PFSK-1 (cell line): Measurements from ENCODE around the gene TNNT1.

Source experiments
- FOXP2 ChIP-seq: optimal IDR thresholded peaks from 2 replicates; pipeline ENCODE3; 2011; ENCODE audit warnings: borderline replicate concordance, control low read depth, inconsistent platforms; ENCODE audit not compliant: insufficient read depth; ENCODE audit errors: extremely low read length, extremely low read depth
- POLR2AphosphoS5 ChIP-seq: IDR thresholded peaks from 2 replicates; pipeline ENCODE4 v1.6.1; 2012; ENCODE audit warnings: low read depth, mild to moderate bottlenecking, control low read depth, low read length, moderate library complexity
- SIN3A ChIP-seq: IDR thresholded peaks from 2 replicates; pipeline ENCODE4 v1.6.1; 2012; ENCODE audit warnings: mild to moderate bottlenecking, low read length, moderate library complexity, borderline replicate concordance; ENCODE audit not compliant: insufficient read depth
- TAF1 ChIP-seq: IDR thresholded peaks from 2 replicates; pipeline ENCODE4 v1.6.1; 2012; ENCODE audit warnings: low read length, control low read depth, borderline replicate concordance; ENCODE audit not compliant: insufficient read depth
- TF ChIP-seq, protein P1 (sequence below), 2 experiments: IDR thresholded peaks; 2 replicates each; pipeline versions ENCODE4 v1.6.1 to v1.8.0; 2011 to 2012; ENCODE audit warnings: low read depth in 2 of 2, low read length in 2 of 2, control low read depth in 1 of 2, inconsistent platforms in 1 of 2, mild to moderate bottlenecking in 1 of 2, moderate library complexity in 1 of 2; ENCODE audit not compliant: insufficient read depth in 1 of 2

TNNT1 gene

DNA sequence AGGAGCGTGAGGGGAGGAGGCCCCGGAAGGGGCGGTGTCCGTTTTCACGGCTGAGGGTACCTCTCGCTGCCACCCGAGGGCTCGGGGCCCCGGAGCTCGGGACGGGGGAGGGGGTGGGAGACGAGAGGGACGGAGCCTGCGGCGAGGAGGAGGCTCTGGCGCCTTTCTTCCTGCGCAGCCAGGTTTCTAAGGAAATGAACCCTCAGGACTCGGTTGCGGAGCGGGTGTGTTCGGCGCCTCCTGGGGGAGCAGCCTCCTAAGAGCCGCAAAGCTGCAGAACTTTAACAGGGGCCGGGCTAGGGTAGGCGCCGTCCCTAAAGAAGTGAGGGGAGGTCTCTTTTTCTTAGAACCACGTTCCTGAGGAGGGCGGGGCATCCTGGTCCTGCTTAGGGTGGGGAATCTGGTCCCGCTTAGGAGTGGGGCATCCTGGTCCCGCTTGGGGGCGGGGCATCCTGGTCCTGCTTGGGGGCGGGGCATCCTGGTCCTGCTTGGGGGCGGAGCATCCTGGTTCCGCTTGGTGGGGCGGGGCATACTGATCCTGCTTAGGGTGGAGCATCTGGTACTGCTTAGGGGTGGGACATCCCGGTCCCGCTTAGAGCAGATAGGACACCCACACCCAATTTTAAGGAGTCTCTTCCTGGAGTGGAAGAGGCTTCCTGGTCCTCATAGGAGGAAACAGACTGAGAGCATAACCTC, 24.9 kb upstream of the TNNT1 start:
- TF ChIP-seq POLR2AphosphoS5 (peak; percentile 79), TAF1 (peak; percentile 62; the same call in 1 of the 2 replicates), FOXP2 (no peak)

DNA sequence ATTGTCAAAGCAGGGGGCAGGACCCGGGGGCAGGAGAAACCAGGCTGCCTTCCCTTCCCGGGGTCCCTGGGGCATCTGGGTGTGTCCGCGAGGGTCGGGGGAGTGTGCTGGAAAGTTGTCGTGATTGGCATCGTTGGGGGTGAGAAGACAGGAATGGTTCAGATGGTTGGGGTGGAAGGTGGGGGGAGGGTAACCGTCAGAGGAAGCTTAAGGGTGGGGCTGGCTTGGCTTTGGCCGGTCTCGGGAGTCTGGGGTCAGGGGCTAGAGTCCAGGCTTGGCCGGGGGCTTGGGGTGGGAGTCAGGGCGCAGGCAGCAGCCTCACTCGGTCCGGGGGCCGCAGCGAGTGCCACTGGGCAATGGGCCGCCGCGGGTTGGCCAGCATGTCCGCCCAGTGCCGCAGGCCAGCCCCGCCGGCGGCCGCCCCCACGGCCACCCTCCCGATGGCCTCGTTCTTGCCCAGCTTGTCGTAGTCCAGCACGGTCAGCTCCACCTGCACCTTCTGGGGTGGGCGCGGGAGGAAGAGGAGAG, 24.2 kb upstream of the TNNT1 start:
- TF ChIP-seq SIN3A (0 out of 2 replicates have a peak, but pooled peaks have one; percentile 3), FOXP2 (no peak)

DNA sequence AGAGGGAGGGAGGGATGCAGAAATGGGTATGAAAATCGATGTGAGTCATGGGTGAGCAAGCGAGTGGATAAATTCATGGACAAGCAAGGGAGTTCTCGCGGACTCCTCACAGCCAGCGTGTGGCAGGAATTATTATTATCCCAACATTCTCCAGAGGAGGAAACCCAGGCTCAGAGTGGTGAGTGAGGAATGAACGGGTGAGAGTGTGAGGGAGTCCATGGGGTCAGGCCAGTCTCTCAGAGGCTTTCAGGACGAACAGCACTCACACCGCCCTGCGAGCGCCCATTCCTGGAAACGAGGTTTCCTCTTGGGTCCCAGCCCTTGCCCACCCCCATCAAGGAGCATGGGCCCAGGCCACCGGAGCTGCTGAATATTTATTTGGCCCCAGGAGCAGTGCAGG, 23.7 kb upstream of the TNNT1 start:
- TF ChIP-seq POLR2AphosphoS5 = no peak
- no peak for TF ChIP-seq TAF1
- no peak for TF ChIP-seq FOXP2
- no peak for TF ChIP-seq SIN3A
- TF ChIP-seq, protein P1, sequence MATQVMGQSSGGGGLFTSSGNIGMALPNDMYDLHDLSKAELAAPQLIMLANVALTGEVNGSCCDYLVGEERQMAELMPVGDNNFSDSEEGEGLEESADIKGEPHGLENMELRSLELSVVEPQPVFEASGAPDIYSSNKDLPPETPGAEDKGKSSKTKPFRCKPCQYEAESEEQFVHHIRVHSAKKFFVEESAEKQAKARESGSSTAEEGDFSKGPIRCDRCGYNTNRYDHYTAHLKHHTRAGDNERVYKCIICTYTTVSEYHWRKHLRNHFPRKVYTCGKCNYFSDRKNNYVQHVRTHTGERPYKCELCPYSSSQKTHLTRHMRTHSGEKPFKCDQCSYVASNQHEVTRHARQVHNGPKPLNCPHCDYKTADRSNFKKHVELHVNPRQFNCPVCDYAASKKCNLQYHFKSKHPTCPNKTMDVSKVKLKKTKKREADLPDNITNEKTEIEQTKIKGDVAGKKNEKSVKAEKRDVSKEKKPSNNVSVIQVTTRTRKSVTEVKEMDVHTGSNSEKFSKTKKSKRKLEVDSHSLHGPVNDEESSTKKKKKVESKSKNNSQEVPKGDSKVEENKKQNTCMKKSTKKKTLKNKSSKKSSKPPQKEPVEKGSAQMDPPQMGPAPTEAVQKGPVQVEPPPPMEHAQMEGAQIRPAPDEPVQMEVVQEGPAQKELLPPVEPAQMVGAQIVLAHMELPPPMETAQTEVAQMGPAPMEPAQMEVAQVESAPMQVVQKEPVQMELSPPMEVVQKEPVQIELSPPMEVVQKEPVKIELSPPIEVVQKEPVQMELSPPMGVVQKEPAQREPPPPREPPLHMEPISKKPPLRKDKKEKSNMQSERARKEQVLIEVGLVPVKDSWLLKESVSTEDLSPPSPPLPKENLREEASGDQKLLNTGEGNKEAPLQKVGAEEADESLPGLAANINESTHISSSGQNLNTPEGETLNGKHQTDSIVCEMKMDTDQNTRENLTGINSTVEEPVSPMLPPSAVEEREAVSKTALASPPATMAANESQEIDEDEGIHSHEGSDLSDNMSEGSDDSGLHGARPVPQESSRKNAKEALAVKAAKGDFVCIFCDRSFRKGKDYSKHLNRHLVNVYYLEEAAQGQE (IDR thresholded peaks at IDR 0.05; ENCODE audit: insufficient read depth in 1 of 2, low read depth in 2 of 2, low read length in 2 of 2) = no peak

DNA sequence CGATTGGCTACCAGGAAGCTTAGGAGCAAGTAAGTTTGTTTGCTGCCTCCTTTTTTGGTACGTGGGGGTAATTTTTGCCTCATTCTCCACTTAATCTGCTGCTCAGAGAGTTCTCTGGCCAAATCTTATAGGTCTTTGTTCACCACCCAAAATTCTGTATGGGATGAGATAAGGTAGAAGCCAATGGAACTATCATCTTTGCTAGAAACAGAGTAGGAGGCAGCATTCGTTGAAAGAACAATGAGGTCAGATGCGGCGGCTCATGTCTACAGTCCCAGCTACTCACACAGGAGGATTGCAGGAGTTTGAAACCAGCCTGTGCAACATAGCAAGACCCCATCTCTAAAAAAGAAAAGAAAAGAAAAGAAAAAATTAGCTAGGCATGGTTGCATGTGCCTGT, 22.4 kb upstream of the TNNT1 start:
- TF ChIP-seq POLR2AphosphoS5 (no peak), FOXP2 (no peak), SIN3A (no peak), TAF1 (no peak)
- TF ChIP-seq, protein P1 (IDR thresholded peaks at IDR 0.05; ENCODE audit: insufficient read depth in 1 of 2, low read depth in 2 of 2, low read length in 2 of 2) = no peak

DNA sequence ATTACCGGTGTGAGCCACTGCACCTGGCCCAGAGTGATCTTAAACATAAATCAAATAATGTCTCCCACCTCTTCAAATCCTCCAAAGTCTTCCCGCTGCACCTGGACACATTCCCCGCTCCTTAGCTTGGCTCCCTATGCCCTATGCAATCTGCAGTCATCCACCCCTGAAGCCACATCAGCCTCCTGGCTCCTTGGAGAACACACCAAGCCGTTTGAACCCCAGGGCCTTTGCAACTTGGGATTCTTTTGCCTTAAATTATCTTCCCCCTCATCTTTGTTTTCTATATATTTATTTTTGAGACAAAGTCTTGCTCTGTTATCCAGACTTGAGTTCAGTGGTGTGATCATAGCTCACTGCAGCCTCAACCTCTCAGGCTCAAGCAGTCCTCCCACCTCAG, 20.1 kb upstream of the TNNT1 start:
- TF ChIP-seq, protein P1 (IDR thresholded peaks at IDR 0.05; ENCODE audit: insufficient read depth in 1 of 2, low read depth in 2 of 2, low read length in 2 of 2) = no peak
- no peak for TF ChIP-seq SIN3A
- TF ChIP-seq POLR2AphosphoS5 = no peak
- no peak for TF ChIP-seq TAF1
- TF ChIP-seq FOXP2 = no peak
